ENCODE data around the gene PRR14L.

DNA sequence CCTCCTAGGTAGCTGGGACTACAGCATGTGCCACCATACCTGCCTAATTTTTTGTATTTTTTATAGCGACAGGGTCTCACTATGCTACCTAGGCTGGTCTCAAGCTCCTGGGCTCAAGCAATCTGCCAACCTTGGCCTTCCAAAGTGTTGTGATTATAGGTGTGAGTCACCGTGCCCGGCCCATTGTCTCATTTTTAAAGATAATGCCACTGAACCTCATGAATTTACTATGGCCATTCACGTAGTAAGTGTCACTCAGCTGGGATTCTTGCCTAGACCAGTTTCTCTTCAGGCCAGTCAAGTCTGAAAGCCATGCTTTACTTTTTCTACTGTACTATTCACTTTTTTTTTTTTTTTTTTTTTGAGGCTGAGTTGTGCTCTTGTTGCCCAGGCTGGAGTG lies 26.3 kb upstream of the PRR14L start:
- TF ChIP-seq, protein P1, sequence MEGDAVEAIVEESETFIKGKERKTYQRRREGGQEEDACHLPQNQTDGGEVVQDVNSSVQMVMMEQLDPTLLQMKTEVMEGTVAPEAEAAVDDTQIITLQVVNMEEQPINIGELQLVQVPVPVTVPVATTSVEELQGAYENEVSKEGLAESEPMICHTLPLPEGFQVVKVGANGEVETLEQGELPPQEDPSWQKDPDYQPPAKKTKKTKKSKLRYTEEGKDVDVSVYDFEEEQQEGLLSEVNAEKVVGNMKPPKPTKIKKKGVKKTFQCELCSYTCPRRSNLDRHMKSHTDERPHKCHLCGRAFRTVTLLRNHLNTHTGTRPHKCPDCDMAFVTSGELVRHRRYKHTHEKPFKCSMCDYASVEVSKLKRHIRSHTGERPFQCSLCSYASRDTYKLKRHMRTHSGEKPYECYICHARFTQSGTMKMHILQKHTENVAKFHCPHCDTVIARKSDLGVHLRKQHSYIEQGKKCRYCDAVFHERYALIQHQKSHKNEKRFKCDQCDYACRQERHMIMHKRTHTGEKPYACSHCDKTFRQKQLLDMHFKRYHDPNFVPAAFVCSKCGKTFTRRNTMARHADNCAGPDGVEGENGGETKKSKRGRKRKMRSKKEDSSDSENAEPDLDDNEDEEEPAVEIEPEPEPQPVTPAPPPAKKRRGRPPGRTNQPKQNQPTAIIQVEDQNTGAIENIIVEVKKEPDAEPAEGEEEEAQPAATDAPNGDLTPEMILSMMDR (IDR thresholded peaks at IDR 0.05) = no peak
- TF ChIP-seq POLR2A (IDR thresholded peaks at IDR 0.05) = no peak

Measured in testis (tissue), 2 donors.